HepG2 (cell line): ENCODE data around the gene ESRP2.

Experiments
- CBFB ChIP-seq: sonication (generic); formaldehyde crosslinking; IDR thresholded peaks from 2 replicates; pipeline ENCODE4 v1.4.0; 2020; ENCODE audit warnings: missing genetic modification reagents
- CEBPG ChIP-seq: IDR thresholded peaks from 2 replicates; pipeline ENCODE4 v1.6.1; 2016
- ESRRA ChIP-seq: sonication (generic); formaldehyde crosslinking; IDR thresholded peaks from 2 replicates; pipeline ENCODE4 v1.5.1; 2020; ENCODE audit warnings: mild to moderate bottlenecking, low read depth, missing genetic modification reagents
- FOSL2 ChIP-seq: sonication (generic); formaldehyde crosslinking; IDR thresholded peaks from 2 replicates; pipeline ENCODE4 v1.4.0; 2020; ENCODE audit warnings: missing genetic modification reagents
- HDAC6 ChIP-seq: fragments of 200-600 bp; sonication (generic); IDR thresholded peaks from 2 replicates; pipeline ENCODE4 v1.7.0; 2017; ENCODE audit warnings: mild to moderate bottlenecking, antibody characterized with exemption, low read length, low read depth
- MAFF ChIP-seq: IDR thresholded peaks from 2 replicates; pipeline ENCODE4 v1.6.1; 2011; ENCODE audit warnings: low read depth, low read length, improper control_type of control experiment
- SIN3A ChIP-seq: IDR thresholded peaks from 2 replicates; pipeline ENCODE4 v1.6.1; 2011; ENCODE audit warnings: low read depth, mild to moderate bottlenecking, control low read depth, low read length, borderline replicate concordance
- SMAD1 ChIP-seq: sonication (generic); formaldehyde crosslinking; IDR thresholded peaks from 2 replicates; pipeline ENCODE4 v1.4.0; 2020; ENCODE audit warnings: missing genetic modification reagents, low read depth, mild to moderate bottlenecking, borderline replicate concordance
- ZNF354B ChIP-seq: sonication (generic); formaldehyde crosslinking; IDR thresholded peaks from 2 replicates; pipeline ENCODE4 v1.8.0; 2022; ENCODE audit warnings: mild to moderate bottlenecking, missing genetic modification reagents
- ZNF577 ChIP-seq: sonication (generic); formaldehyde crosslinking; IDR thresholded peaks from 2 replicates; pipeline ENCODE4 v1.4.0; 2020; ENCODE audit warnings: mild to moderate bottlenecking, low read depth, missing genetic modification reagents, borderline replicate concordance
- ZNF720 ChIP-seq: sonication (generic); formaldehyde crosslinking; IDR thresholded peaks from 2 replicates; pipeline ENCODE4 v1.4.0; 2020; ENCODE audit warnings: missing genetic modification reagents
- ZNF749 ChIP-seq: sonication (generic); formaldehyde crosslinking; IDR thresholded peaks from 2 replicates; pipeline ENCODE4 v1.8.0; 2022; ENCODE audit warnings: mild to moderate bottlenecking, missing genetic modification reagents, moderate library complexity, borderline replicate concordance
- TF ChIP-seq, protein P1 (sequence below): sonication (generic); formaldehyde crosslinking; IDR thresholded peaks from 2 replicates; pipeline ENCODE4 v1.8.1; 2023; ENCODE audit warnings: missing genetic modification reagents, inconsistent platforms, borderline replicate concordance
- TF ChIP-seq, protein P2 (sequence below): sonication (generic); formaldehyde crosslinking; IDR thresholded peaks from 2 replicates; pipeline ENCODE4 v1.5.1; 2020; ENCODE audit warnings: mild to moderate bottlenecking, missing genetic modification reagents, borderline replicate concordance

DNA sequence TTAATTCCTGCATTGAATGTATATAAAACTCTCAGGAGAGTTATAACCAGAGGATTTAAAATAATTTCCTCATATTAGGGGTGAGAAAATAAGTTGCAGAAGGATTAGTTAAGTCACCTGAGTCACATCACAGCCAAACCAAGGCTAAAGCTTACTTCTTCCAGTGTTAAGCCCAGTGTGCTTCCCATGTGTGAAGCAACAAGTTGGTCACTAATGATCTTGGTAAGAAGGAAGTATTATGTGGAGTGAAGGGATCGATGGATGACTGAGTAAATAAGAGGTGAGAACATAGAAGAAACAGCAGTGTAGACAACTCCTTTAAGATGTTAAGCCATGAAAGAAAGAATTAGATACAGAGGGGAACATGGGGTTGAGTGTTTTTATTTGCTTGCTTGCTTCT, 20.6 kb downstream of the ESRP2 start:
- TF ChIP-seq MAFF (no peak), ZNF749 (CRISPR knock-in tag) (no peak), HDAC6 (no peak), ZNF354B (no peak), SMAD1 (CRISPR knock-in tag) (no peak), CEBPG (no peak), CBFB (CRISPR knock-in tag) (no peak), ZNF720 (CRISPR knock-in tag) (no peak), ZNF577 (CRISPR knock-in tag) (no peak), FOSL2 (CRISPR knock-in tag) (no peak), SIN3A (no peak), ESRRA (no peak)
- TF ChIP-seq, protein P1, sequence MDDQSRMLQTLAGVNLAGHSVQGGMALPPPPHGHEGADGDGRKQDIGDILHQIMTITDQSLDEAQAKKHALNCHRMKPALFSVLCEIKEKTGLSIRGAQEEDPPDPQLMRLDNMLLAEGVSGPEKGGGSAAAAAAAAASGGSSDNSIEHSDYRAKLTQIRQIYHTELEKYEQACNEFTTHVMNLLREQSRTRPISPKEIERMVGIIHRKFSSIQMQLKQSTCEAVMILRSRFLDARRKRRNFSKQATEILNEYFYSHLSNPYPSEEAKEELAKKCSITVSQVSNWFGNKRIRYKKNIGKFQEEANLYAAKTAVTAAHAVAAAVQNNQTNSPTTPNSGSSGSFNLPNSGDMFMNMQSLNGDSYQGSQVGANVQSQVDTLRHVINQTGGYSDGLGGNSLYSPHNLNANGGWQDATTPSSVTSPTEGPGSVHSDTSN (CRISPR knock-in tag): no peak
- TF ChIP-seq, protein P2, sequence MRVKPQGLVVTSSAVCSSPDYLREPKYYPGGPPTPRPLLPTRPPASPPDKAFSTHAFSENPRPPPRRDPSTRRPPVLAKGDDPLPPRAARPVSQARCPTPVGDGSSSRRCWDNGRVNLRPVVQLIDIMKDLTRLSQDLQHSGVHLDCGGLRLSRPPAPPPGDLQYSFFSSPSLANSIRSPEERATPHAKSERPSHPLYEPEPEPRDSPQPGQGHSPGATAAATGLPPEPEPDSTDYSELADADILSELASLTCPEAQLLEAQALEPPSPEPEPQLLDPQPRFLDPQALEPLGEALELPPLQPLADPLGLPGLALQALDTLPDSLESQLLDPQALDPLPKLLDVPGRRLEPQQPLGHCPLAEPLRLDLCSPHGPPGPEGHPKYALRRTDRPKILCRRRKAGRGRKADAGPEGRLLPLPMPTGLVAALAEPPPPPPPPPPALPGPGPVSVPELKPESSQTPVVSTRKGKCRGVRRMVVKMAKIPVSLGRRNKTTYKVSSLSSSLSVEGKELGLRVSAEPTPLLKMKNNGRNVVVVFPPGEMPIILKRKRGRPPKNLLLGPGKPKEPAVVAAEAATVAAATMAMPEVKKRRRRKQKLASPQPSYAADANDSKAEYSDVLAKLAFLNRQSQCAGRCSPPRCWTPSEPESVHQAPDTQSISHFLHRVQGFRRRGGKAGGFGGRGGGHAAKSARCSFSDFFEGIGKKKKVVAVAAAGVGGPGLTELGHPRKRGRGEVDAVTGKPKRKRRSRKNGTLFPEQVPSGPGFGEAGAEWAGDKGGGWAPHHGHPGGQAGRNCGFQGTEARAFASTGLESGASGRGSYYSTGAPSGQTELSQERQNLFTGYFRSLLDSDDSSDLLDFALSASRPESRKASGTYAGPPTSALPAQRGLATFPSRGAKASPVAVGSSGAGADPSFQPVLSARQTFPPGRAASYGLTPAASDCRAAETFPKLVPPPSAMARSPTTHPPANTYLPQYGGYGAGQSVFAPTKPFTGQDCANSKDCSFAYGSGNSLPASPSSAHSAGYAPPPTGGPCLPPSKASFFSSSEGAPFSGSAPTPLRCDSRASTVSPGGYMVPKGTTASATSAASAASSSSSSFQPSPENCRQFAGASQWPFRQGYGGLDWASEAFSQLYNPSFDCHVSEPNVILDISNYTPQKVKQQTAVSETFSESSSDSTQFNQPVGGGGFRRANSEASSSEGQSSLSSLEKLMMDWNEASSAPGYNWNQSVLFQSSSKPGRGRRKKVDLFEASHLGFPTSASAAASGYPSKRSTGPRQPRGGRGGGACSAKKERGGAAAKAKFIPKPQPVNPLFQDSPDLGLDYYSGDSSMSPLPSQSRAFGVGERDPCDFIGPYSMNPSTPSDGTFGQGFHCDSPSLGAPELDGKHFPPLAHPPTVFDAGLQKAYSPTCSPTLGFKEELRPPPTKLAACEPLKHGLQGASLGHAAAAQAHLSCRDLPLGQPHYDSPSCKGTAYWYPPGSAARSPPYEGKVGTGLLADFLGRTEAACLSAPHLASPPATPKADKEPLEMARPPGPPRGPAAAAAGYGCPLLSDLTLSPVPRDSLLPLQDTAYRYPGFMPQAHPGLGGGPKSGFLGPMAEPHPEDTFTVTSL (CRISPR knock-in tag): no peak
